WTC11 (cell line): ENCODE results near the gene IL1RAPL2.

Experiments
- CTCF ChIP-seq: fragments of 200-600 bp; IDR thresholded peaks from 2 replicates; pipeline ENCODE4 v1.8.0; 2022; ENCODE audit warnings: antibody characterized with exemption
- E2F1 ChIP-seq: sonication (generic); formaldehyde crosslinking; IDR thresholded peaks from 2 replicates; pipeline ENCODE4 v1.8.0; 2022; ENCODE audit warnings: mild to moderate bottlenecking, missing genetic modification reagents
- USF2 ChIP-seq: sonication (generic); formaldehyde crosslinking; IDR thresholded peaks from 2 replicates; pipeline ENCODE4 v1.8.1; 2023; ENCODE audit warnings: mild to moderate bottlenecking, missing genetic modification reagents, moderate library complexity

- TF ChIP-seq CTCF (no peak), E2F1 (no peak), USF2 (CRISPR knock-in tag) (no peak)
Observed at GRCh38 chrX:104567506-104567905, 1.5 kb downstream of the IL1RAPL2 start.
